Motor neuron (in vitro differentiated cells): ENCODE data around the gene UQCC2. TPM values are rescaled to one million over a fixed set of nuclear protein-coding genes. Genes with fewer than 3 reads are reported as not detected.

Experiments
- ATAC-seq, 8 experiments: fragments of 200-7000 bp; cut with Tn5 transposase; replicated peaks in 6 of 8; 2 replicates each; pipeline ENCODE4 v1.8.0; 2021; ENCODE audit warnings: mild to moderate bottlenecking in 8 of 8, moderate library complexity in 8 of 8
- H3K27ac ChIP-seq, 2 donors: fragments of 250-450 bp; sonication (Bioruptor Pico); 2 replicates each; pipeline ENCODE4 v1.9.0; 2021; ENCODE audit warnings: antibody characterized with exemption in 2 of 2, mild to moderate bottlenecking in 2 of 2, moderate library complexity in 1 of 2
- H3K4me1 ChIP-seq, 2 donors: fragments of 250-450 bp; sonication (Bioruptor Pico); replicated peaks in 1 of 2; 2 replicates each; pipeline ENCODE4 v1.6.1; 2021; ENCODE audit warnings: antibody characterized with exemption in 2 of 2, mild to moderate bottlenecking in 2 of 2, moderate library complexity in 1 of 2
- H3K4me3 ChIP-seq, 5 donors: fragments of 250-450 bp; sonication (Bioruptor Pico); 2 replicates each; pipeline ENCODE4 v1.9.0; 2021; ENCODE audit warnings: antibody characterized with exemption in 5 of 5, mild to moderate bottlenecking in 5 of 5, moderate library complexity in 4 of 5
- whole genome bisulfite sequencing, 10 experiments: fragments of 450-650 bp; shearing (Covaris generic); methylation state at CpG; one replicate each; pipeline ENCODE4 v1.0.0; 2022; 5-methylcytosine and 5-hydroxymethylcytosine counted together
- in situ Hi-C, 9 experiments: fragments of 400-800 bp; cut with MboI; loops; one replicate each; pipeline ENCODE4 v1.15.0; 2021; ENCODE audit warnings: low sequenced_read_pairs in 9 of 9, low pct_unique_long_range_greater_than_20kb in 2 of 9; ENCODE audit not compliant: unreplicated experiment in 9 of 9
- total RNA-seq, 8 experiments: library from RNA; unstranded; fragments of 300-600 nt; gene quantifications; 2 replicates each; pipeline versions ENCODE4 v1.2.3 to v1.2.4, GENCODE V29; 2022

UQCC2 gene
- total RNA-seq, 8 experiments from 2014 or later: 53.4 to 130 (median 71.2) TPM

- H3K4me1 ChIP-seq: peaks cover 11 to 21% of the 10 kb centered on the region in 2 donors
- ATAC-seq: no peak
- 91 to 100% (median 100%) methylated on average over 1 to 6 of the region's 21 CpGs; no CpG with 5 or more reads in 7 of the 10 experiments for WGBS, 10 experiments
- no peak overlapping the region for H3K4me3 ChIP-seq
- H3K27ac ChIP-seq: no peak overlapping the region
- in situ Hi-C loops: loop anchor here in 1 of 9 experiments (10.0 kb wide), 1 partner anchor 75 kb away; no protein-coding TSS in a partner anchor
Measured at GRCh38 chr6:33670086-33670660, 41.3 kb downstream of the UQCC2 start.

DNA sequence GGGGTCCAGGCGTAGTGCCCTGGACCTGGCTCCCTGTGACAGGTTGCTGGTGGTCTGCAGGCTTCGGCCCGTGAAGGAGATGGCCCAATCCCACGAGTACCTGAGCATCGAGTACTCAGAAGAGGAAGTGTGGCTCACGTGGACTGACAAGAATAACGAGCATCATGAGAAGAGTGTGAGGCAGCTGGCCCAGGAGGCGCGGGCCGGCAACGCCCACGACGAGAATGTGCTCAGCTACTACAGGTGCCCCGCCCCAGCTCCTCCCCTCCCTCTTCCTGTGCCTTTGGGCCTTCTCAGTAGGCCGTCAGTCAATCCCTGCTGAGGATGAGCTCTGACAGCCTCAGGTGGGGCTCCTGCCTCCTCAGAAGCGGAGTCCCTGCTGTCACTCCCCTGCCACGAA, 42.6 kb downstream of the UQCC2 start:
- in situ Hi-C loops: no loop called here
- peaks cover 2 to 14% of the 10 kb centered on the region in 2 donors for H3K4me1 ChIP-seq
- 47 to 80% (median 60%) methylated on average over 1 to 12 of the region's 17 CpGs; no CpG with 5 or more reads in 4 of the 10 experiments for WGBS, 10 experiments
- no peak overlapping the region for H3K27ac ChIP-seq
- ATAC-seq: peak in 6 of 8 experiments; percentile 20 to 72 (median 44)
- H3K4me3 ChIP-seq: no peak overlapping the region

- peaks cover 0 to 8% of the 10 kb centered on the region in 2 donors for H3K4me1 ChIP-seq
- no peak overlapping the region for H3K27ac ChIP-seq
- ATAC-seq: no peak
- WGBS, 10 experiments: 88 to 100% (median 97%) methylated on average over 1 to 3 of the region's 8 CpGs; no CpG with 5 or more reads in 6 of the 10 experiments
- no peak overlapping the region for H3K4me3 ChIP-seq
- in situ Hi-C loops: no loop called here
Measured at GRCh38 chr6:33668328-33668727, 43.2 kb downstream of the UQCC2 start.

GRCh38 chr6:33667776-33668175, 43.7 kb downstream of the UQCC2 start:
- in situ Hi-C loops: no loop called here
- ATAC-seq: no peak
- Histone ChIP-seq H3K4me3 (no peak overlapping the region), H3K4me1 (peaks cover 0 to 2% of the 10 kb centered on the region in 2 donors), H3K27ac (no peak overlapping the region)
- WGBS, 10 experiments: 96 to 100% (median 98%) methylated on average over 2 to 5 of the region's 11 CpGs; no CpG with 5 or more reads in 6 of the 10 experiments

- 92 to 100% (median 100%) methylated on average over 1 to 9 of the region's 16 CpGs; no CpG with 5 or more reads in 5 of the 10 experiments for WGBS, 10 experiments
Measured at GRCh38 chr6:33667072-33667471, 44.4 kb downstream of the UQCC2 start.

DNA sequence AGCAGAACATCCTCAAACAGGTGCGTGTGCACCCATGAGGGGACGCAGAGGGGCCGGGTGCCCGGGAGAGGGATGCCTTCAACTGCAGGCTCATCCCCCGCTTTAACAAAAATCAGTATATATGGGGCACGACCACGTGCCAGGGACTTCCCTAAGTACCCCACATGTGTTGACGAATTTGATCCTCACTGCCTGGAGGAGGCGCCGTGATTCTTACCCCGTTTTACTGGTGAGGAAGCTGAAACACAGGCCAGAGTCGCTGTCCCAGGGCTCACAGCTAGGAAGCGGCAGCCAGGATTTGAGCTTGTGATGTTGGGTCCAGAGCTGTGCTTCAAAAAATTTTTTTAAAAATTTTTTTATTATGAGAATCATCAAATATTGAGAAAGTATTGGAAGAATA, 45.5 kb downstream of the UQCC2 start:
- Histone ChIP-seq H3K4me3 (no peak overlapping the region), H3K4me1 (peaks cover 0 to 4% of the 10 kb centered on the region in 2 donors), H3K27ac (no peak overlapping the region)
- no peak for ATAC-seq
- in situ Hi-C loops: no loop called here
- WGBS, 10 experiments: 60 to 80% (median 71%) methylated on average over 1 to 7 of the region's 13 CpGs; no CpG with 5 or more reads in 4 of the 10 experiments

More at GRCh38 chr6:33667072-33667471, 44.4 kb downstream of the UQCC2 start:
- no peak for ATAC-seq
- in situ Hi-C loops: no loop called here
- H3K4me1 ChIP-seq: no peaks in the 10 kb centered on the region
- H3K27ac ChIP-seq: no peak overlapping the region
- no peak overlapping the region for H3K4me3 ChIP-seq

- WGBS, 10 experiments: 60 to 100% (median 89%) methylated on average over 1 to 4 of the region's 17 CpGs; no CpG with 5 or more reads in 5 of the 10 experiments
- H3K4me1 ChIP-seq: peaks cover 0 to 7% of the 10 kb centered on the region in 2 donors
- ATAC-seq: no peak
- H3K27ac ChIP-seq: no peak overlapping the region
- in situ Hi-C loops: no loop called here
- H3K4me3 ChIP-seq: no peak overlapping the region
Measured at GRCh38 chr6:33664506-33665057, 46.9 kb downstream of the UQCC2 start.

DNA sequence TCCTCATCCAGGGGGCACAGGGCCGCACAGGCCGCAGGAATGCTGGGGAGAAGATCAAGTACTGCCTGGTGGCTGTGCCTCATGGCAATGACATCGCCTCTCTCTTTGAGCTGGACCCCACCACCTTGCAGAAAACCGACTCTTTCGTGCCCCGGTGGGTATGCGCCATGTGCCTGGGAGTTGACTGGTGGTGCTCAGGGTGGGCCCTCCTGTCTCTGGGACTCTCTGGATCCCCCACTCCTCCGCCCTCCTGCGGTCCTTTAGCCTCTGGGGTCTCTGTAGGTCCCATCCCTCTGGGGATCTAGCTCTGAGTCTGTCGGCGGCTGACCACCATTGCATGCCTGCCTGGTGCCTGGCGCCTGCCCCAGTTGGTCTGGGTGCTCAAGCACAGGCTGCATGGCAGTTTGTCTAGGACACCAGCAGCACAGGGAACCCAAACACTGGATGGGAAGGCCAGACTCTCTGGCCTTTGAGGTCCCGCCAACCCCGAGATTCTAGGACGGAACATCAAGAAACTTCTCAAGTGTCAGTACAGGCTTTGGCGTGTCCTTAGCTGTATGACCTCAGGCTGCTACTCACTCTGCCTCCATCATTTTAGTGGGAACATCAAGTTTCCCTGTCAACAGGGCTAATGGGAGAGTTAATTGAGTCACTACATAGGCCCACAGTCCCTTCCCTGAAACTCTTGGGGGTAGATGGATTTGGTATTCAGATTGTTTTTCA, 47.6 kb downstream of the UQCC2 start:
- peaks cover 0 to 7% of the 10 kb centered on the region in 2 donors for H3K4me1 ChIP-seq
- ATAC-seq: no peak
- 80 to 100% (median 92%) methylated on average over 1 to 4 of the region's 16 CpGs; no CpG with 5 or more reads in 3 of the 10 experiments for WGBS, 10 experiments
- no peak overlapping the region for H3K4me3 ChIP-seq
- in situ Hi-C loops: no loop called here
- no peak overlapping the region for H3K27ac ChIP-seq

DNA sequence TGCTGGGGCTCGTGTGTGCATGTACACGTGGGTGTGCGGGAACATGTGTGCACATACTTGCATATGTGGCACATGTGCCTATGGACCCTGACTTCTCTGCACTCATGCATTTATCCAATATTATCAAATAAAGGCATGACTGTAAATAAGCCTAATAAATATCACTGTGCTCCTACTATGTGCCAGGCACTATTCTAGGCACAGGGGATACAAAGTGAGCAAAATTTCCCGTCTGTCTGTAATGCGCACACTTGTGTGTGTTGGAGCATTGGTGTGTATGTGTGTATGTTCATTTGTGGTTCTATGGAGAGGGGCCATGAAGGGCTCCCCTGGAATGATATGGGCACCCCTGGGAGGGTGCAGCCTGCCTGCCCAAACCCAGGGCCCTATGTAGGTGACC, 48.5 kb downstream of the UQCC2 start:
- no peak overlapping the region for H3K27ac ChIP-seq
- peaks cover 0 to 7% of the 10 kb centered on the region in 2 donors for H3K4me1 ChIP-seq
- no peak overlapping the region for H3K4me3 ChIP-seq
- ATAC-seq: no peak
- in situ Hi-C loops: no loop called here
- WGBS, 10 experiments: 50 to 96% (median 80%) methylated on average over 3 of the region's 5 CpGs; no CpG with 5 or more reads in 7 of the 10 experiments

GRCh38 chr6:33662318-33662717, 49.2 kb downstream of the UQCC2 start:
- WGBS, 10 experiments: no CpG with 5 or more reads among the region's 11 CpGs
- in situ Hi-C loops: no loop called here
- ATAC-seq: no peak
- no peak overlapping the region for H3K27ac ChIP-seq
- H3K4me3 ChIP-seq: no peak overlapping the region
- peaks cover 0 to 7% of the 10 kb centered on the region in 2 donors for H3K4me1 ChIP-seq

- in situ Hi-C loops: no loop called here
- Histone ChIP-seq H3K27ac (no peak overlapping the region), H3K4me3 (no peak overlapping the region), H3K4me1 (peaks cover 0 to 9% of the 10 kb centered on the region in 2 donors)
- ATAC-seq: peak in 3 of 8 experiments; percentile 14 to 65 (median 31)
- WGBS, 10 experiments: 57 to 100% (median 86%) methylated on average over 1 to 9 of the region's 10 CpGs; no CpG with 5 or more reads in 1 of the 10 experiments
Measured at GRCh38 chr6:33661106-33661838, 50.2 kb downstream of the UQCC2 start.

GRCh38 chr6:33659986-33660385, 51.5 kb downstream of the UQCC2 start:
- ATAC-seq: peak in 3 of 8 experiments; percentile 40 to 93 (median 66)

More at GRCh38 chr6:33659986-33660385, 51.5 kb downstream of the UQCC2 start:
- H3K27ac ChIP-seq: no peak overlapping the region
- H3K4me1 ChIP-seq: peaks cover 0 to 9% of the 10 kb centered on the region in 2 donors
- no peak overlapping the region for H3K4me3 ChIP-seq
- WGBS, 10 experiments: 85 to 100% methylated on average over 1 to 2 of the region's 6 CpGs; no CpG with 5 or more reads in 8 of the 10 experiments
- in situ Hi-C loops: no loop called here
